GM12864 (cell line): ENCODE data around the gene HNF1A.

Source experiments
- DNase-seq: peaks from one replicate; pipeline ENCODE4 v3.0.0-alpha.2; 2011; ENCODE audit warnings: low read depth
- H3K4me3 ChIP-seq: 2 replicates; pipeline ENCODE4 v1.5.1; 2011; ENCODE audit warnings: mild to moderate bottlenecking, low read depth, low read length, control low read depth
- TF ChIP-seq, protein P1 (sequence below): IDR thresholded peaks from 2 replicates; pipeline ENCODE4 v1.5.1; 2011; ENCODE audit warnings: low read depth, mild to moderate bottlenecking, moderate library complexity, low read length, control low read depth, inconsistent platforms; ENCODE audit errors: missing control alignments

HNF1A gene

DNA sequence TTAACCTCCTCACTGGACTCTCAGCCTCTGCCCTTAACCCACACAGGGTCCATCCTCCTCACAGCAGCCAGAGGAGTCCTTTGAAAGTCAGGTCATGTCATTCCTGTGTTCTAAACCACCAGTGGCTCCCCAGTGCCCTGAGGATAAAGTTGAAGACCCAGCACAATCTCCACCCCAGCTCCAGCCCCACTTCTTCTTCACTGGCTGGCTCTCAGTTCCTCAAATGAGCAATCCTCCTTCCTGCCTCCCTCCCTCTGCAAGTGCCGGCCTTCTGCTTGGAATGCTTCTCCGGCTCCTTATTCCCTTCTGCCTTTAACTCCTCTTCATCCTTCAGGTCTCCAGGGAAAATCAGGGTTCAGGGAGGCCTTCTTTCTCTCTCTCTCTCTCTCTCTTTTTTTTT, 42.1 kb upstream of the HNF1A start:
- H3K4me3 ChIP-seq: no peak overlapping the region
- no peak for DNase-seq
- TF ChIP-seq, protein P1, sequence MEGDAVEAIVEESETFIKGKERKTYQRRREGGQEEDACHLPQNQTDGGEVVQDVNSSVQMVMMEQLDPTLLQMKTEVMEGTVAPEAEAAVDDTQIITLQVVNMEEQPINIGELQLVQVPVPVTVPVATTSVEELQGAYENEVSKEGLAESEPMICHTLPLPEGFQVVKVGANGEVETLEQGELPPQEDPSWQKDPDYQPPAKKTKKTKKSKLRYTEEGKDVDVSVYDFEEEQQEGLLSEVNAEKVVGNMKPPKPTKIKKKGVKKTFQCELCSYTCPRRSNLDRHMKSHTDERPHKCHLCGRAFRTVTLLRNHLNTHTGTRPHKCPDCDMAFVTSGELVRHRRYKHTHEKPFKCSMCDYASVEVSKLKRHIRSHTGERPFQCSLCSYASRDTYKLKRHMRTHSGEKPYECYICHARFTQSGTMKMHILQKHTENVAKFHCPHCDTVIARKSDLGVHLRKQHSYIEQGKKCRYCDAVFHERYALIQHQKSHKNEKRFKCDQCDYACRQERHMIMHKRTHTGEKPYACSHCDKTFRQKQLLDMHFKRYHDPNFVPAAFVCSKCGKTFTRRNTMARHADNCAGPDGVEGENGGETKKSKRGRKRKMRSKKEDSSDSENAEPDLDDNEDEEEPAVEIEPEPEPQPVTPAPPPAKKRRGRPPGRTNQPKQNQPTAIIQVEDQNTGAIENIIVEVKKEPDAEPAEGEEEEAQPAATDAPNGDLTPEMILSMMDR: no peak

DNA sequence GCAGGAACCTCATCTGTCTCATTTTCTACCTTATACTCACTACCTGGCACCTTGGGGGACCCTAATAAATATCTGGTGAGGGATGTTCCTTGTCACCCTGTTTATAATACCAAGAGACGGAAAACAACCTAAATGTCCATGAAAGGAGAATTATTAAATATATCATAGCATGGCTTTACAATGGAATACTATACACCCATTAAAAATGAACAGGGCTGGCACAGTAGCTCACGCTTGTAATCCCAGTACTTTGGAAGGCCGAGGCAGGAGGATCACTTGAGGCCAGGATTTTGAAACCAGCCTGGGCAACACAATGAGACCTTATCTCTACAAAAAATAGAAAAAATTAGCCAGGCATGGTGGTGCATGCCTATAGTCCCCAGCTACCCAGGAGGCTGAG, 39.8 kb upstream of the HNF1A start:
- no peak overlapping the region for H3K4me3 ChIP-seq
- DNase-seq: no peak
- TF ChIP-seq, protein P1: no peak

- H3K4me3 ChIP-seq: no peak overlapping the region
- no peak for DNase-seq
- TF ChIP-seq, protein P1: no peak
Measured at GRCh38 chr12:120939523-120939922, 38.8 kb upstream of the HNF1A start.

GRCh38 chr12:120940006-120940405, 38.3 kb upstream of the HNF1A start:
- no peak overlapping the region for H3K4me3 ChIP-seq
- no peak for DNase-seq
- TF ChIP-seq, protein P1: no peak

- no peak for DNase-seq
- TF ChIP-seq, protein P1: no peak
- H3K4me3 ChIP-seq: no peak overlapping the region
Measured at GRCh38 chr12:120940799-120941198, 37.5 kb upstream of the HNF1A start.

DNA sequence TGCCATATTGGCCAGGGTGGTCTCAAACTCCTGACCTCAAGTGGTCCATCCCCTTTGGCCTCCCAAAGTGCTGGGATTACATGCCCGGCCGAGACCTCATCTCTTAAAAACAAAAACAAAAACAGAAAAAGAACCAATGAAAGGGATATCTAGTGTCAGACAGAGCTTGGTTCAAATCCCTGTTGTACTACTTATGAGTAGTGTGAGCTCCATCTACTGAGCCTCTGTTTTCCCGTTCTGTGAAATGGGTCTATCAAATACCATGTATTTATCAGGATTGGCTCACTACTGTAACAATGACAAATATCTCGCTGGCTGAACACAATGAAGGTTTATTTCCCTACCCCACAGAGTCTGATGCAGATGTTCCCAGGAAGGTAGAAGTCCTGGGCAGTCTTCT, 36.9 kb upstream of the HNF1A start:
- TF ChIP-seq, protein P1: no peak
- DNase-seq: no peak
- H3K4me3 ChIP-seq: no peak overlapping the region

GRCh38 chr12:120941846-120942405, 36.4 kb upstream of the HNF1A start:
- H3K4me3 ChIP-seq: no peak overlapping the region
- DNase-seq: no peak
- TF ChIP-seq, protein P1: no peak
